Activated CD4-positive, alpha-beta T cell treated with anti-CD3 and anti-CD28 coated beads, Interleukin-2, Interleukin-6, amounts not matched to agents 100 ng/mL and 50 ng/mL, durations not matched to agents 16 hours and 8 hours (primary cell): ENCODE measurements around the gene MTG2.

Experiments
- DNase-seq: peaks from one replicate; pipeline ENCODE4 v3.0.0-alpha.2; 2020

MTG2 gene

GRCh38 chr20:62222972-62223371 lies 40.1 kb downstream of the MTG2 start:
- DNase-seq: no peak

DNA sequence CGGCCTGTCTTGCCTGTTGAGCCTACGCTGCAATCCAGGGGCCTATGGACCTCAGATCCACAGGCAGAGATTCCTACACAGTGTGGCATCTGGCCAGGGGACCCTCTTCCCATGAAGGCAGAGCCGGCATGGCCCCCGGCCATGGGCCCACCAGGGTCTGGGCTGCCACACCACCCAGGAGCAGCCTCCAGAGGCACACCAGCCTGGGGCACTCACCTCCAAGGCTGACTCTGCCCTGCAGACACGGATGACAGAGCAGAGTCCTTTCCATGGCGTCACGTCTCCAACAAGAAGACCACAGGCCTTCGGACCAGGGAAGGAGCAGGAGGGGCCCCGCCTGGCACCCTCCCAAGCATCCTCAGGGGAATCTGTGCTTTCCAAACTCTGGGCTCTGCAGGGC lies 40.7 kb downstream of the MTG2 start:
- DNase-seq: no peak

DNA sequence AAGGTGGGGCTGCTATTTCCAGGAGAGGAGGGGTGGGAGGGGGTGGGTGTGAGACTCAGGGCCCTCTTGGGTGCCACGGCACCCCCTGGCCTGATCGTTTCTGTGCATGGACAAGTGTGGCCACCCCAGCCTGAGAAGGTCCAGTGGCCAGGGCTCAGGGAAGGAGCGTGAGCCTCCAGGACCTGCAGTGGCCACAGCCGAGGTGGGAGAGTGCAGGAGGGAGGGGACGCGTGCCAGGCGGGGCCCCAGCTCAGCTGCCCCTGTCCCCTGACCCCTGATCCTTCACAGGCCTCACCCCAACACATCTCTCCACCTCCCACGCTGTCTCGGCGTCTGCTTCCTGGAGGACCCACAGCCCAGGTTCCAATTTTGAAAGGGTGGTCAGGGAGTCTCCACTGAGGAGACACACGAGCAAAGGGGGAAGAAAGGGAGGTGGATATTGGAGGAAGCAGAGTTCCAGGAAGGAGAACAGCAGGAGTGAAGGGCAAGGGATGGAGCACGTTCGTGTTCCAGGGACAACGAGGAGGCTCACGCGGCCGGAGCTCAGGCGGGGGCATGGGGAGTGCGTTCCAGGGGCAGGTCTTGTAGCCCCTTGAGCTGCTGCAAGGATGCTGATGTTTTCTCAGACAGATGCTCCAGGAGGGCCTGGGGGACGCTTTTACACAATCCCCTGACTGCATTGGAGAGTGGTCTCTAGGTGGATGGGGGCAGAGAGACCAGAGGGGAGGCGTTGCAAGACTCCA lies 41.5 kb downstream of the MTG2 start:
- no peak for DNase-seq

GRCh38 chr20:62225026-62225425 lies 42.2 kb downstream of the MTG2 start:
- no peak for DNase-seq

- DNase-seq: no peak
Measured at GRCh38 chr20:62225820-62226635, 43.2 kb downstream of the MTG2 start.

GRCh38 chr20:62226707-62227590 lies 44.1 kb downstream of the MTG2 start:
- DNase-seq: no peak

DNA sequence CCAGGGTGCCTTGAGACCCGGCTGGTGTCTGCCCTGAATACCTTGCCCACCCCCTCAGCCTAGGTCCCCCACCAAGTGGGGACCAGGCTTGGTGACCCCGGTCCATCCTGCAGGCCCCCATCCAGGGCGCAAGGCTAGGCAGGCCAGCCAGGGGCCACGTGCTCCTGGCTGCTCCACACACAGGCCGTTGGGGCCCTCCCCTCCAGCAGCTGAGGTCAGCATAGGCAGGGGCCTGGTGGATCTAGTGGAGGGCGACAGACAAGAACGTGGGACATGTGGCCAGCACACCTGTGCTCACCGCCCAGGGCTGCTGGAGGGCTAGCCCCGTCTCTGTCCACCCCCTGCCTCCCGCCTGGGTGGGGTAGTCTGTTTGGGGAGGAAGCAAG lies 44.8 kb downstream of the MTG2 start:
- no peak for DNase-seq

- no peak for DNase-seq
Measured at GRCh38 chr20:62227977-62228958, 45.4 kb downstream of the MTG2 start.

DNA sequence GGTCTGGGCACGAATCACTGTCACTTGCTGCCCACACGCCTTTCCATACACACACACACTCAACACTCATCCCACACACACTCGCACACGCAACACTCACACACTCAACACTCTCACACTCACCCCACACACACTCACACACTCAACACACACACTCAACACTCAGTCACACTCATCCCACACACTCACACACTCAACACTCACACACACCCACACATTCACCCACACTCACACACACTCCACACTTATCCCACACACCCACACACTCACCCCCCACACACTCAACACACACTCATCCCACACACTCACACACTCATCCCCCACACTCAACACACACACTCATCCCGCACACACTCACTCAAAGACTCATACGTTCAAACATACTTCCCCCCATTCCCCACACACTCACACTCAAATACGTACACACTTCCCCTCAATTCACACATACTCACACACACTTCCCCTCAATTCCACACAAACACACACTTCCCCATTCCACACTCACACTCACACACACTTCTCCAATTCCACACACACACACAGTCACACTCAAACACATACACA lies 46.2 kb downstream of the MTG2 start:
- DNase-seq: no peak

DNA sequence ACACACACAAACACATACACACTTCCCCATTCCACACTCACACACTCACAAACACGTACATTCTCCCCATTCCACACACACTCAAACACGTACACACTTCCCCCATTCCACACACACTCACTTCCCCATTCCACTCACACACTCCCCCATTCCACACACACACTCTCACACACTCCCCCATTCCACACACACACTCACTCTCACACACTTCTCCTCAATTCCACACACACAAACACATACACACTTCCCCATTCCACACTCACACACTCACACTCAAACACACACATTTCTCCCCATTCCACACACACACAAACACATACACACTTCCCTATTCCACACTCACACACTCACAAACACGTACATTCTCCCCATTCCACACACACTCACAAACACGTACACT lies 46.8 kb downstream of the MTG2 start:
- DNase-seq: no peak

DNA sequence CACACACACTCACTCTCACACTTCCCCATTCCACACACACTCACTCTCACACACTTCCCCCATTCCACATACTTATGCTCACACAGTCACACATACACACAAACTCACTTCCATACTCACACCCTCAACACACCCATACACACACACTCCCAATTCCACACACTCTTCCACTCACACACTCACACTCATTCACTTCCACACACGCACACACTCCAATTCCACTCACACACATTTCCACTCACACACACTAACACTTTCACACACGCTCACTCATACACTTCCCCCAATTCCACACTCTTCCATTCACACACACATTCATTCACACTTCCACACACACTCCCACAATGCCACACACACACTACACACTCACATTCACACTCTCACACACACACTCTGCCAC lies 47.4 kb downstream of the MTG2 start:
- DNase-seq: no peak

- DNase-seq: no peak
Measured at GRCh38 chr20:62230696-62231095, 47.9 kb downstream of the MTG2 start.

GRCh38 chr20:62231292-62231691 lies 48.5 kb downstream of the MTG2 start:
- DNase-seq: no peak

DNA sequence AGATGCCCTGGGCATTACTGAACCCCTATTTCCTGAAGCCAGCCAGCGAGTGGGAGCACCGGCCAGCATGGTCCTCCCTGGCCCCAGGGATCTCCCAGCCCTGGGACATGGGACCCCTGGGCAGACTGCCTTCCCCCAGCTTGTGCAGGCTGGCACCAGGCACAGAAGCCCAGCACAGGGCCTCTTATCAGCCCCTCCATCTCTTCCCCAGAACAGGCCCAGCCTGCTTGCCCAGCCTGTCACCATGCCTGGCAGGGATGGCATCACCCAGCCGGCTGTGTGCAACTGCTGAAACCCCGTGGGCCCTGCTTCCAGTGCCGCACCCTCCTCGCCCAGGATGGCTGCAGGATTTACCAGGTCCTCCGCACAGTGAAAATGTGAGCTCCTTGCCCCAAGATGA lies 49.4 kb downstream of the MTG2 start:
- DNase-seq: no peak

- no peak for DNase-seq
Measured at GRCh38 chr20:62232770-62233645, 50.2 kb downstream of the MTG2 start.

DNA sequence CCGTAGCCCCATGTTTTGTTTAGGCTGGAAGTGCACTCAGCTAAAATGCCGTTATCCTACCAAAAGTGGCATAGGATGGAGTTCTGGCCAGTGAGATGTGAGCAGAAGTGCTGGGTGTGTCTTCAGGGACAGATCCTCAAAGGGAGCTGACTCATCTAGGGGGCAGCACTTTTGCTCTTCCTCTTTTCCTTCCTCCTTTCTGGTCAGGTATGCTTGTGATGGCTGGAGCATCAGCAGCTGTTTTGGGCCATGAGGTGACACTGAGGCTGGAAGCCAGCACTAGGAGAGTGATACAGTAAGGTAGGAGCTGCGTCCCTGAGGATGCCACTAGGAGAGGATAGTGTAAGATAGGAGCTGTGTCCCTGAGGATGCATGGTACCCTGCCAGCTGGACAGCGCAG lies 50.9 kb downstream of the MTG2 start:
- DNase-seq: no peak

- no peak for DNase-seq
Measured at GRCh38 chr20:62234339-62234738, 51.5 kb downstream of the MTG2 start.

DNA sequence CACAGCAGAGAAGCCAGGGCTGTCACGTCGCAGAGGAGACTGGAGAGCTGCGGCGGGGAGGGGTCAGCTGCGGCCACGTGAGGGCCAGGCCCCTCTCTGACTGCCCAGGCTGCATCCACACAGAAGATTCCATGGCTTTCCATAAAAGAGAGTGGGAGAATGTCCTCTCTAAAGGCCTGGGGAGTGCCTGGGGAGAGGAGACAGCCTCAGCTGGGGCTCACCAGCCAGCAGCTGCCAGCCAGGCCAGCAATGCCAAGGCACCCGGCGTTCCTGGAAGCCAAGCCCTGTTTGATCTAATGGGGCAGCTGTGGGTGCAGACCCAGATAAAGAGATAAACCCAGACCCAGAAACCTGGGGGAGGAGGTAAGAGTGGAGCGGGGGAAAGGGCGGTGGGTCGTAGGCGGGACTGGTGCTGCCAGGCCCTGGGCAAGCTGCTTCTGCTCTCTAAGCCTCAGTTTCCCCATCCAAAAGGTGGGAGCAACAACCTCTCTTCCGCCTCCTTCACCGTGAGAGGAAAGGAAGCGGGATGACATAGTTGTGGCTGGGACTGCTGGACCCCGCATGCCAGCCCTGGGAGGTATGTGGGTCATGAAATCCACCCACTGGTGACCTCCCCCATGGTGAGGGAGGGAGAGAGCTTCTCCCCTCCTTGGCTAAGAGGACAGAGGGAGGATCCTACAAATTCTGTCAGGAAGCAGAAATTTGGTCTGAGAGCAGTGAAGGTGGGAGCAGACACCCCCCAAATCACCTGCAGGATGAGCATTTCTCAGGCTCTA lies 52.4 kb downstream of the MTG2 start:
- no peak for DNase-seq

DNA sequence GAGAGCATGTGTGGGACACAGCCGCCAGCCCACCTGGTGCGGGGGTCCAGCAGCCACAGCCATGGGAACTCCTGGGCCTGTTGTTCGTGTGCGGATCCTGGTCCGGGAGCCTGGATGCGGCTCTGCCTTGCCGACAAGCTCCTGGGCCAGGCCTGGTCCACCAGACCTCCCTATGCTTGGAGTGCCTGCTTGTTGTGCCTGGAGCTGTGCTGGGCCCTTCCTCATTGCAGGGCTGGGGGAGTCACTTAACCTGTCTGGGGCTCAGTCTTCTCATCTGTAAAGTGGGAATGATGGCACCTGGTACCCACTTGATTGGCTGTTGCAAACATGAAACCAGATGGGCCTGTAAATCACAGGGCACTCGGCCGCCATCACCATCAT lies 52.9 kb downstream of the MTG2 start:
- DNase-seq: no peak

DNA sequence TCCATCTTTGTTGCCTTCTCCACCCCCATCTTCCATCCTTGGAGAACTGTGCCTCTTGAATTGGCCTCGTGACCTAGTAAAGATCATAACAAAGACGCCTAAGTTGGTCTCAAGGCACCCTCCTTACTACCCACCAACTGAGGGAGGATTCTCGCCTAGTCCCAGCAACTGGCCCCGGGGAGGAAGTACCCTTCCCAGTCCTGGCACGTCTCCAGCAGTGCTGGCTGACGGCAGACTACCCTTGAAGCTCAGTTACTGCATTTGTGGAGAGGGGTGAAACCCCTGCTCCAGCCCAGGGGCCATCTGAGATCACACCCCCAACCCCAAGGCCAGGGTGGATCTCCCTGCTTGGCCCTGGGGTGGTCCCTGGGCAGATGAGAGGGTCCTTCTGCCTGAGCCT lies 53.4 kb downstream of the MTG2 start:
- DNase-seq: no peak
